ENCODE measurements around the gene REEP3. TPM values are rescaled to one million over a fixed set of nuclear protein-coding genes. Genes with fewer than 3 reads are reported as not detected.

Gene REEP3
- total and polyA plus RNA-seq, 2 of the 8 experiments (the other 6 are each of a cell fraction or from before 2014, with no cell fraction given): 5.8 to 31.5 TPM

DNA sequence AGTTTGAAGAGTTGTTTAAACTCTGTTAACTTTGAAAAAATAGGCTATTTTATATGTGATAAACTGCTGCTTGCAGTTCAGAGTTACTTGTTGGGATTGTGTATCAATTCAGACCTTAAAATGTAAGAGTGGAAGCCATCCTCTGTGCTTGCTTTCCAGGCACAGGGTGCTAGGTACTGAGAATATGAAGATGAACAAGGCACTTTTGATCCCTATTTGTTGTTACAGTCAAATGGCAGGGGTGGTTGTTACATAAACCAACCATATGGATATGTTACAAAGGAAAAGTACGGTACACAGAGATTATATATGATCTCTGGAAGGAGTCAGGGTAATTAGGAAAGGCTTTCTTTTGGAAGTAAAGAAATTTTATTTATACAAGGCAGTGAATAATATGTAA, 63.8 kb downstream of the REEP3 start:
- ChIA-PET POLR2A (ENCODE audit: partially characterized antibody) (no interaction called here), CTCF (ENCODE audit: partially characterized antibody) (no interaction called here)
- no peak overlapping the region for H3K23ac ChIP-seq (ENCODE audit: insufficient read length)
- no peaks in the 10 kb centered on the region for H3K9me3 ChIP-seq (ENCODE audit: insufficient read depth in 2 of 2, low read depth in 1 of 2, low read length in 1 of 2)
- H3K9ac ChIP-seq (replicated peaks in 1 of 4; ENCODE audit: extremely low read depth in 1 of 4, low read depth in 3 of 4, low read length in 3 of 4): no peak overlapping the region
- no peak overlapping the region for H3K27ac ChIP-seq (ENCODE audit: low read depth, low read length)
- H3K23me2 ChIP-seq (ENCODE audit: low read depth, low read length): no peaks in the 10 kb centered on the region
- H3K79me1 ChIP-seq (ENCODE audit: low read depth, low read length): no peaks in the 10 kb centered on the region; the same call in 1 of the 2 replicates
- no peak overlapping the region for H3K4me2 ChIP-seq (ENCODE audit: insufficient read depth in 1 of 2, low read depth in 2 of 2, low read length in 2 of 2)
- no peak overlapping the region for H2BK5ac ChIP-seq (ENCODE audit: low read depth, low read length)
- no peak overlapping the region for H2BK20ac ChIP-seq (ENCODE audit: low read length)
- peaks cover 0 to 11% of the 10 kb centered on the region in 2 experiments; a peak in 1 of 4 replicates for H3K79me2 ChIP-seq (ENCODE audit: control insufficient read depth in 1 of 2, insufficient read depth in 2 of 2, low read length in 2 of 2)
- H4K8ac ChIP-seq (ENCODE audit: extremely low read depth, insufficient read depth, low read length): no peak overlapping the region
- H4K20me1 ChIP-seq (replicated peaks in 1 of 2; ENCODE audit: control insufficient read depth in 1 of 2, insufficient read depth in 2 of 2, low read length in 2 of 2): no peaks in the 10 kb centered on the region
- no peaks in the 10 kb centered on the region for H3K36me3 ChIP-seq (ENCODE audit: control insufficient read depth in 2 of 4, insufficient read depth in 4 of 4, low read length in 3 of 4)
- no peak overlapping the region for H3K14ac ChIP-seq (ENCODE audit: insufficient read length)
- H3K4me1 ChIP-seq (replicated peaks in 1 of 4; ENCODE audit: control insufficient read depth in 3 of 4, insufficient read depth in 4 of 4, low read length in 3 of 4): no peaks in the 10 kb centered on the region; a peak in 1 of 7 replicates
- WGBS, 2 experiments (ENCODE audit: extremely low coverage in 1 of 2, insufficient coverage in 1 of 2, insufficient read length in 1 of 2, insufficient replicate concordance in 2 of 2, low coverage in 1 of 2, low lambda C conversion rate in 2 of 2, missing lambda C conversion rate in 1 of 2): 94% methylated on average over 1 of the region's 1 CpG; no CpG with 5 or more reads in 1 of the 2 experiments
- H2BK12ac ChIP-seq (ENCODE audit: low read depth, low read length): no peak overlapping the region
- no peak overlapping the region for H2AFZ ChIP-seq (ENCODE audit: low read length)
- H2BK15ac ChIP-seq (ENCODE audit: low read length): no peak overlapping the region
- no peak overlapping the region for H2AK5ac ChIP-seq (ENCODE audit: low read depth, low read length)
- H3K27me3 ChIP-seq (replicated peaks in 1 of 4; ENCODE audit: control insufficient read depth in 3 of 4, extremely low read depth in 1 of 4, insufficient read depth in 3 of 4, low read length in 3 of 4): no peaks in the 10 kb centered on the region
- H3K4ac ChIP-seq (replicated peaks; ENCODE audit: insufficient read length, low read depth, low read length): no peak overlapping the region
- no peak overlapping the region for H3K18ac ChIP-seq (ENCODE audit: extremely low read depth, low read length)
- no peak for FAIRE-seq
- H3K56ac ChIP-seq (replicated peaks; ENCODE audit: insufficient read length, low read depth, low read length): no peak overlapping the region
- no peak overlapping the region for H2BK120ac ChIP-seq (replicated peaks; ENCODE audit: low read depth, low read length)
- DNase-seq (ENCODE audit: low read depth in 1 of 2, low spot score in 2 of 2): no peak
- no peak overlapping the region for H3K4me3 ChIP-seq (ENCODE audit: extremely low read depth in 1 of 4, insufficient read depth in 2 of 4, low read depth in 3 of 4, low read length in 4 of 4)
- H4K91ac ChIP-seq (replicated peaks; ENCODE audit: insufficient read length, low read length): no peak overlapping the region
- no peak overlapping the region for H4K5ac ChIP-seq (ENCODE audit: insufficient read length, low read depth, low read length)
- TF ChIP-seq HDAC6 (IDR thresholded peaks at IDR 0.05; ENCODE audit: low read depth, low read length): no peak
- no peak for TF ChIP-seq SIX5 (IDR thresholded peaks at IDR 0.05; ENCODE audit: low read depth, low read length)
- TF ChIP-seq SIRT6 (IDR thresholded peaks at IDR 0.05; ENCODE audit: low read length): no peak
- TF ChIP-seq BCL11A (IDR thresholded peaks at IDR 0.05; ENCODE audit: low read depth in 2 of 2, low read length in 2 of 2): no peak
- no peak for TF ChIP-seq CREB1 (IDR thresholded peaks at IDR 0.05)
- no peak for TF ChIP-seq CBX5 (IDR thresholded peaks at IDR 0.05; ENCODE audit: low read depth, low read length)
- no peak for TF ChIP-seq RFX5 (IDR thresholded peaks at IDR 0.05; ENCODE audit: borderline replicate concordance, low read depth, low read length)
- TF ChIP-seq, protein P1, sequence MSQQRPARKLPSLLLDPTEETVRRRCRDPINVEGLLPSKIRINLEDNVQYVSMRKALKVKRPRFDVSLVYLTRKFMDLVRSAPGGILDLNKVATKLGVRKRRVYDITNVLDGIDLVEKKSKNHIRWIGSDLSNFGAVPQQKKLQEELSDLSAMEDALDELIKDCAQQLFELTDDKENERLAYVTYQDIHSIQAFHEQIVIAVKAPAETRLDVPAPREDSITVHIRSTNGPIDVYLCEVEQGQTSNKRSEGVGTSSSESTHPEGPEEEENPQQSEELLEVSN (IDR thresholded peaks at IDR 0.05): no peak
- no peak for TF ChIP-seq ZNF274 (IDR thresholded peaks at IDR 0.05; ENCODE audit: borderline replicate concordance, extremely low read depth, low read length)
- no peak for TF ChIP-seq SAP30 (IDR thresholded peaks at IDR 0.05; ENCODE audit: insufficient read depth, insufficient replicate concordance, low read length)
- no peak for TF ChIP-seq POU5F1 (IDR thresholded peaks at IDR 0.05; ENCODE audit: low read depth, low read length)
- TF ChIP-seq, protein P2, sequence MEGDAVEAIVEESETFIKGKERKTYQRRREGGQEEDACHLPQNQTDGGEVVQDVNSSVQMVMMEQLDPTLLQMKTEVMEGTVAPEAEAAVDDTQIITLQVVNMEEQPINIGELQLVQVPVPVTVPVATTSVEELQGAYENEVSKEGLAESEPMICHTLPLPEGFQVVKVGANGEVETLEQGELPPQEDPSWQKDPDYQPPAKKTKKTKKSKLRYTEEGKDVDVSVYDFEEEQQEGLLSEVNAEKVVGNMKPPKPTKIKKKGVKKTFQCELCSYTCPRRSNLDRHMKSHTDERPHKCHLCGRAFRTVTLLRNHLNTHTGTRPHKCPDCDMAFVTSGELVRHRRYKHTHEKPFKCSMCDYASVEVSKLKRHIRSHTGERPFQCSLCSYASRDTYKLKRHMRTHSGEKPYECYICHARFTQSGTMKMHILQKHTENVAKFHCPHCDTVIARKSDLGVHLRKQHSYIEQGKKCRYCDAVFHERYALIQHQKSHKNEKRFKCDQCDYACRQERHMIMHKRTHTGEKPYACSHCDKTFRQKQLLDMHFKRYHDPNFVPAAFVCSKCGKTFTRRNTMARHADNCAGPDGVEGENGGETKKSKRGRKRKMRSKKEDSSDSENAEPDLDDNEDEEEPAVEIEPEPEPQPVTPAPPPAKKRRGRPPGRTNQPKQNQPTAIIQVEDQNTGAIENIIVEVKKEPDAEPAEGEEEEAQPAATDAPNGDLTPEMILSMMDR (IDR thresholded peaks at IDR 0.05; ENCODE audit: control extremely low read depth in 1 of 3, insufficient read depth in 1 of 3, low read depth in 1 of 3, low read length in 3 of 3): no peak

Measured in H1 (cell line).